Activated naive CD8-positive, alpha-beta T cell treated with anti-CD3 and anti-CD28 coated beads for 36 hours (primary cell): ENCODE data around the gene KRT37. TPM values are rescaled to one million over a fixed set of nuclear protein-coding genes. Genes with fewer than 3 reads are reported as not detected.
"Not testable (repeated sequence)": the region's sequence is repeated elsewhere in the genome, so short reads cannot be mapped to it uniquely, and the experiment has no call there.

ENCODE experiments used
- DNase-seq: peaks from one replicate; pipeline ENCODE4 v3.0.0; 2021
- H3K27ac Mint-ChIP-seq: one replicate; pipeline ENCODE4 v1.8.0; 2022; ENCODE audit warnings: mild to moderate bottlenecking, moderate library complexity, mixed read lengths
- H3K27me3 Mint-ChIP-seq: one replicate; pipeline ENCODE4 v1.8.0; 2022; ENCODE audit warnings: mild to moderate bottlenecking, mixed read lengths
- H3K36me3 Mint-ChIP-seq: one replicate; pipeline ENCODE4 v1.8.0; 2021; ENCODE audit warnings: mild to moderate bottlenecking, mixed read lengths
- H3K4me1 Mint-ChIP-seq: one replicate; pipeline ENCODE4 v1.8.0; 2021; ENCODE audit warnings: mixed read lengths
- H3K4me3 Mint-ChIP-seq: one replicate; pipeline ENCODE4 v1.8.0; 2022; ENCODE audit warnings: mild to moderate bottlenecking, moderate library complexity, mixed read lengths
- H3K9me3 Mint-ChIP-seq: one replicate; pipeline ENCODE4 v1.8.0; 2022; ENCODE audit warnings: mixed read lengths
- total RNA-seq, 2 experiments: library from RNA; stranded (reverse); gene quantifications; one replicate each; pipeline ENCODE4 v1.2.3, GENCODE V29; 2021

The KRT37 gene
- total RNA-seq, 2 experiments from 2014 or later, result not detected

- no peaks in the 10 kb centered on the region for H3K36me3 Mint-ChIP-seq
- no peaks in the 10 kb centered on the region for H3K9me3 Mint-ChIP-seq
- H3K27me3 Mint-ChIP-seq, result peaks cover 4% of the 10 kb centered on the region
- H3K4me1 Mint-ChIP-seq, result no peaks in the 10 kb centered on the region
- DNase-seq, result no peak
- H3K4me3 Mint-ChIP-seq, result no peak overlapping the region
- no peak overlapping the region for H3K27ac Mint-ChIP-seq
Measured at GRCh38 chr17:41446806-41447205, 22.4 kb upstream of the KRT37 start.

GRCh38 chr17:41444640-41445039, 20.3 kb upstream of the KRT37 start:
- no peaks in the 10 kb centered on the region for H3K36me3 Mint-ChIP-seq
- no peak for DNase-seq
- H3K4me3 Mint-ChIP-seq, result no peak overlapping the region
- no peak overlapping the region for H3K27ac Mint-ChIP-seq
- peaks cover 4% of the 10 kb centered on the region for H3K27me3 Mint-ChIP-seq
- no peaks in the 10 kb centered on the region for H3K4me1 Mint-ChIP-seq
- H3K9me3 Mint-ChIP-seq, result no peaks in the 10 kb centered on the region

- DNase-seq, result no peak
- Mint-ChIP-seq H3K27ac (no peak overlapping the region), H3K36me3 (no peaks in the 10 kb centered on the region), H3K4me1 (no peaks in the 10 kb centered on the region), H3K4me3 (no peak overlapping the region), H3K27me3 (peaks cover 4% of the 10 kb centered on the region), H3K9me3 (no peaks in the 10 kb centered on the region)
Measured at GRCh38 chr17:41444186-41444585, 19.8 kb upstream of the KRT37 start.

GRCh38 chr17:41442739-41443138, 18.4 kb upstream of the KRT37 start:
- H3K9me3 Mint-ChIP-seq, result no peaks in the 10 kb centered on the region
- H3K4me3 Mint-ChIP-seq, result no peak overlapping the region
- no peak for DNase-seq
- H3K4me1 Mint-ChIP-seq, result no peaks in the 10 kb centered on the region
- no peaks in the 10 kb centered on the region for H3K36me3 Mint-ChIP-seq
- no peak overlapping the region for H3K27ac Mint-ChIP-seq
- H3K27me3 Mint-ChIP-seq, result peaks cover 4% of the 10 kb centered on the region

- Mint-ChIP-seq H3K27ac (no peak within 1 kb of the TSS), H3K4me3 (no peak within 1 kb of the TSS), H3K36me3 (no peaks in the 10 kb centered on the region), H3K27me3 (peaks cover 4% of the 10 kb centered on the region), H3K4me1 (no peaks in the 10 kb centered on the region), H3K9me3 (no peaks in the 10 kb centered on the region)
- no peak for DNase-seq
Measured at GRCh38 chr17:41440531-41441033, 16.2 kb upstream of the KRT37 start, which contains the start of gene KRT38. Gene KRT38, minus strand, starts transcription at chr17:41440983. Its CDS starts 62 bp downstream, at chr17:41440921.

GRCh38 chr17:41439375-41439774, 15.0 kb upstream of the KRT37 start:
- no peak overlapping the region for H3K27ac Mint-ChIP-seq
- no peaks in the 10 kb centered on the region for H3K9me3 Mint-ChIP-seq
- H3K4me1 Mint-ChIP-seq, result no peaks in the 10 kb centered on the region
- H3K36me3 Mint-ChIP-seq, result no peaks in the 10 kb centered on the region
- no peak overlapping the region for H3K4me3 Mint-ChIP-seq
- peaks cover 2% of the 10 kb centered on the region for H3K27me3 Mint-ChIP-seq
- DNase-seq, result no peak

- Mint-ChIP-seq H3K27me3 (no peaks in the 10 kb centered on the region), H3K27ac (no peak overlapping the region), H3K36me3 (no peaks in the 10 kb centered on the region)
Measured at GRCh38 chr17:41437769-41438168, 13.4 kb upstream of the KRT37 start.

GRCh38 chr17:41437254-41437653, 12.9 kb upstream of the KRT37 start:
- no peaks in the 10 kb centered on the region for H3K36me3 Mint-ChIP-seq

More at GRCh38 chr17:41437769-41438168, 13.4 kb upstream of the KRT37 start:
- H3K4me1 Mint-ChIP-seq, result no peaks in the 10 kb centered on the region
- H3K4me3 Mint-ChIP-seq, result no peak overlapping the region
- no peak for DNase-seq
- no peaks in the 10 kb centered on the region for H3K9me3 Mint-ChIP-seq

GRCh38 chr17:41434415-41434814, 10.0 kb upstream of the KRT37 start:
- no peaks in the 10 kb centered on the region for H3K9me3 Mint-ChIP-seq
- H3K4me3 Mint-ChIP-seq, result no peak overlapping the region
- no peaks in the 10 kb centered on the region for H3K4me1 Mint-ChIP-seq
- no peaks in the 10 kb centered on the region for H3K27me3 Mint-ChIP-seq
- no peak overlapping the region for H3K27ac Mint-ChIP-seq
- no peaks in the 10 kb centered on the region for H3K36me3 Mint-ChIP-seq
- no peak for DNase-seq

More at GRCh38 chr17:41437254-41437653, 12.9 kb upstream of the KRT37 start:
- DNase-seq, result no peak
- no peak overlapping the region for H3K4me3 Mint-ChIP-seq
- no peaks in the 10 kb centered on the region for H3K9me3 Mint-ChIP-seq
- no peaks in the 10 kb centered on the region for H3K27me3 Mint-ChIP-seq
- no peak overlapping the region for H3K27ac Mint-ChIP-seq
- H3K4me1 Mint-ChIP-seq, result no peaks in the 10 kb centered on the region

GRCh38 chr17:41434005-41434404, 9.6 kb upstream of the KRT37 start:
- Mint-ChIP-seq H3K4me1 (no peaks in the 10 kb centered on the region), H3K27me3 (no peaks in the 10 kb centered on the region), H3K27ac (no peak overlapping the region), H3K36me3 (no peaks in the 10 kb centered on the region), H3K9me3 (no peaks in the 10 kb centered on the region), H3K4me3 (no peak overlapping the region)
- DNase-seq, result no peak

GRCh38 chr17:41433586-41433985, 9.2 kb upstream of the KRT37 start:
- Mint-ChIP-seq H3K27me3 (no peaks in the 10 kb centered on the region), H3K4me1 (no peaks in the 10 kb centered on the region), H3K36me3 (no peaks in the 10 kb centered on the region), H3K9me3 (no peaks in the 10 kb centered on the region), H3K4me3 (no peak overlapping the region), H3K27ac (no peak overlapping the region)
- no peak for DNase-seq

GRCh38 chr17:41430376-41430775, 6.0 kb upstream of the KRT37 start:
- not testable (repeated sequence) for H3K27me3 Mint-ChIP-seq, H3K4me3 Mint-ChIP-seq, H3K36me3 Mint-ChIP-seq

GRCh38 chr17:41429667-41430066, 5.3 kb upstream of the KRT37 start:
- H3K27me3 Mint-ChIP-seq, result no peaks in the 10 kb centered on the region
- H3K4me1 Mint-ChIP-seq, result no peaks in the 10 kb centered on the region
- no peak overlapping the region for H3K27ac Mint-ChIP-seq
- no peaks in the 10 kb centered on the region for H3K9me3 Mint-ChIP-seq
- no peak overlapping the region for H3K4me3 Mint-ChIP-seq
- no peaks in the 10 kb centered on the region for H3K36me3 Mint-ChIP-seq
- no peak for DNase-seq

More at GRCh38 chr17:41430376-41430775, 6.0 kb upstream of the KRT37 start:
- not testable (repeated sequence) for H3K9me3 Mint-ChIP-seq, H3K4me1 Mint-ChIP-seq, DNase-seq, H3K27ac Mint-ChIP-seq

GRCh38 chr17:41428591-41429291, 4.4 kb upstream of the KRT37 start:
- no peaks in the 10 kb centered on the region for H3K27me3 Mint-ChIP-seq
- H3K4me1 Mint-ChIP-seq, result no peaks in the 10 kb centered on the region
- H3K36me3 Mint-ChIP-seq, result no peaks in the 10 kb centered on the region
- no peak overlapping the region for H3K27ac Mint-ChIP-seq
- no peak overlapping the region for H3K4me3 Mint-ChIP-seq
- DNase-seq, result no peak
- H3K9me3 Mint-ChIP-seq, result no peaks in the 10 kb centered on the region

- H3K27me3 Mint-ChIP-seq, H3K9me3 Mint-ChIP-seq, DNase-seq, H3K36me3 Mint-ChIP-seq, H3K4me1 Mint-ChIP-seq, H3K4me3 Mint-ChIP-seq, H3K27ac Mint-ChIP-seq: not testable (repeated sequence)
Measured at GRCh38 chr17:41422586-41422985, 1.8 kb downstream of the KRT37 start.

GRCh38 chr17:41421617-41422016, 2.8 kb downstream of the KRT37 start:
- no peaks in the 10 kb centered on the region for H3K36me3 Mint-ChIP-seq
- H3K9me3 Mint-ChIP-seq, result no peaks in the 10 kb centered on the region
- no peaks in the 10 kb centered on the region for H3K27me3 Mint-ChIP-seq
- H3K4me3 Mint-ChIP-seq, result no peak overlapping the region
- DNase-seq, result no peak
- H3K4me1 Mint-ChIP-seq, result peaks cover 7% of the 10 kb centered on the region
- H3K27ac Mint-ChIP-seq, result no peak overlapping the region
